Panc1 (cell line): Measurements from ENCODE around the gene MACROD2. TPM values are rescaled to one million over a fixed set of nuclear protein-coding genes. Genes with fewer than 3 reads are reported as not detected.

Experiments
- ATAC-seq: fragments of 200-7000 bp; cut with Tn5 transposase; 2 replicates; pipeline ENCODE4 v1.9.1; 2020; ENCODE audit warnings: mild to moderate bottlenecking, moderate library complexity
- BruUV-seq: library from RNA; stranded (reverse); fragments of 400-500 nt; replicated peaks from 2 replicates; lab custom pipeline; 2021; lab: Mats Ljungman, UMichigan
- CTCF ChIA-PET: fragments of 300-600 bp; sonication (Branson Sonifier 250); formaldehyde crosslinking; loops from one replicate; lab custom pipeline; 2022; ENCODE audit warnings: antibody characterized with exemption; lab: Charles Lee
- POLR2A ChIA-PET: fragments of 300-600 bp; sonication (Branson Sonifier 250); formaldehyde crosslinking; loops from one replicate; lab custom pipeline; 2022; ENCODE audit warnings: antibody characterized with exemption; lab: Charles Lee
- DNase-seq: peaks from one replicate; pipeline ENCODE4 v3.0.0-alpha.2; 2010; ENCODE audit warnings: low read depth, low spot score
- H3K27ac ChIP-seq: 2 replicates; pipeline ENCODE4 v1.5.1; 2011; ENCODE audit warnings: mild to moderate bottlenecking, low read length, inconsistent platforms
- H3K27me3 ChIP-seq: fragments of 200-500 bp; sonication (Bioruptor generic); 2 replicates; pipeline ENCODE4 v1.6.0; 2014; ENCODE audit warnings: low read length, inconsistent platforms; ENCODE audit not compliant: control insufficient read depth, insufficient read depth
- H3K36me3 ChIP-seq: fragments of 200-500 bp; sonication (Bioruptor generic); 2 replicates; pipeline ENCODE4 v1.5.1; 2014; ENCODE audit warnings: inconsistent platforms, mild to moderate bottlenecking, low read length, moderate library complexity; ENCODE audit not compliant: control insufficient read depth, insufficient read depth
- H3K4me1 ChIP-seq: 2 replicates; pipeline ENCODE4 v1.5.1; 2011; ENCODE audit warnings: inconsistent platforms, mild to moderate bottlenecking, low read length, moderate library complexity; ENCODE audit not compliant: control insufficient read depth, insufficient read depth
- H3K4me3 ChIP-seq, 2 experiments: 2 replicates each; pipeline ENCODE4 v1.5.1; 2011 to 2012; ENCODE audit warnings: low read depth in 2 of 2, low read length in 2 of 2, mild to moderate bottlenecking in 2 of 2, inconsistent platforms in 1 of 2, moderate library complexity in 1 of 2
- H3K9me3 ChIP-seq: fragments of 200-500 bp; sonication (Bioruptor generic); 2 replicates; pipeline ENCODE4 v1.5.1; 2014; ENCODE audit warnings: low read depth, mild to moderate bottlenecking, inconsistent platforms, low read length, moderate library complexity; ENCODE audit not compliant: control insufficient read depth, insufficient read depth
- CTCF ChIP-seq: fragments of 450-650 bp; IDR thresholded peaks from 2 replicates; pipeline ENCODE4 v1.5.1; 2017; ENCODE audit warnings: mild to moderate bottlenecking
- POLR2AphosphoS5 ChIP-seq: IDR thresholded peaks from 2 replicates; pipeline ENCODE4 v1.6.1; 2012; ENCODE audit warnings: mild to moderate bottlenecking, low read depth, low read length, moderate library complexity
- REST ChIP-seq, 2 experiments: IDR thresholded peaks; 2 replicates each; pipeline ENCODE4 v1.6.1; 2011 to 2012; ENCODE audit warnings: low read depth in 2 of 2, control low read depth in 1 of 2, low read length in 1 of 2, mild to moderate bottlenecking in 1 of 2, moderate library complexity in 1 of 2; ENCODE audit not compliant: insufficient read depth in 1 of 2
- SIN3A ChIP-seq: IDR thresholded peaks from 2 replicates; pipeline ENCODE4 v1.6.1; 2012; ENCODE audit warnings: low read depth, mild to moderate bottlenecking, low read length, moderate library complexity, borderline replicate concordance; ENCODE audit not compliant: insufficient read depth
- TCF7L2 ChIP-seq: IDR thresholded peaks from 2 replicates; pipeline ENCODE4 v1.6.1; 2011; ENCODE audit warnings: mild to moderate bottlenecking, low read depth, low read length, inconsistent platforms
- in situ Hi-C: cut with HindIII; loops from 2 replicates; pipeline ENCODE4 v1.10.0; 2016; ENCODE audit warnings: low sequenced_read_pairs, low pct_unique_long_range_greater_than_20kb
- intact Hi-C: fragments of 100-400 bp; cut with micrococcal nuclease; formaldehyde crosslinking; loops from one replicate; pipeline ENCODE4 v1.10.0; 2022; ENCODE audit not compliant: unreplicated experiment
- total RNA-seq: library from RNA; stranded (reverse); gene quantifications from one replicate; pipeline ENCODE4 v1.2.1, GENCODE V29; 2021; ENCODE audit not compliant: unreplicated experiment

MACROD2 gene
- total RNA-seq, 1 experiment from 2014 or later = 1.2 TPM

GRCh38 chr20:16095226-16095625 lies 2099.9 kb downstream of the MACROD2 start:
- Histone ChIP-seq H3K36me3 (no peaks in the 10 kb centered on the region), H3K4me1 (no peaks in the 10 kb centered on the region), H3K27me3 (no peaks in the 10 kb centered on the region), H3K27ac (no peak overlapping the region), H3K4me3 (no peak overlapping the region), H3K9me3 (peaks cover 5% of the 10 kb centered on the region; the same call in 1 of the 2 replicates)
- in situ Hi-C loops = no loop called here
- ATAC-seq (no peak), DNase-seq (no peak)
- no TSS peak for BruUV-seq
- TF ChIP-seq POLR2AphosphoS5 (no peak), SIN3A (no peak), REST (IDR thresholded peaks at IDR 0.05; ENCODE audit: insufficient read depth in 1 of 2, low read depth in 2 of 2, low read length in 1 of 2) (no peak), TCF7L2 (no peak), CTCF (no peak)
- POLR2A ChIA-PET = no interaction called here
- intact Hi-C loops = no loop called here
- CTCF ChIA-PET = no interaction called here

GRCh38 chr20:16096756-16097326 lies 2101.5 kb downstream of the MACROD2 start:
- Histone ChIP-seq H3K36me3 (no peaks in the 10 kb centered on the region), H3K27ac (no peak overlapping the region), H3K4me1 (no peaks in the 10 kb centered on the region), H3K9me3 (no peaks in the 10 kb centered on the region), H3K27me3 (no peaks in the 10 kb centered on the region), H3K4me3 (no peak overlapping the region)
- no TSS peak for BruUV-seq
- POLR2A ChIA-PET = no interaction called here
- DNase-seq = no peak
- no peak for ATAC-seq
- intact Hi-C loops = no loop called here
- no peak for TF ChIP-seq POLR2AphosphoS5
- TF ChIP-seq SIN3A = no peak
- TF ChIP-seq REST (IDR thresholded peaks at IDR 0.05; ENCODE audit: insufficient read depth in 1 of 2, low read depth in 2 of 2, low read length in 1 of 2) = no peak
- TF ChIP-seq CTCF = no peak
- TF ChIP-seq TCF7L2 = no peak
- CTCF ChIA-PET = no interaction called here
- in situ Hi-C loops = no loop called here
